ENCODE results near the gene SDHD.
"Not testable (repeated sequence)": the region's sequence is repeated elsewhere in the genome, so short reads cannot be mapped to it uniquely, and the experiment has no call there.

SDHD gene

DNA sequence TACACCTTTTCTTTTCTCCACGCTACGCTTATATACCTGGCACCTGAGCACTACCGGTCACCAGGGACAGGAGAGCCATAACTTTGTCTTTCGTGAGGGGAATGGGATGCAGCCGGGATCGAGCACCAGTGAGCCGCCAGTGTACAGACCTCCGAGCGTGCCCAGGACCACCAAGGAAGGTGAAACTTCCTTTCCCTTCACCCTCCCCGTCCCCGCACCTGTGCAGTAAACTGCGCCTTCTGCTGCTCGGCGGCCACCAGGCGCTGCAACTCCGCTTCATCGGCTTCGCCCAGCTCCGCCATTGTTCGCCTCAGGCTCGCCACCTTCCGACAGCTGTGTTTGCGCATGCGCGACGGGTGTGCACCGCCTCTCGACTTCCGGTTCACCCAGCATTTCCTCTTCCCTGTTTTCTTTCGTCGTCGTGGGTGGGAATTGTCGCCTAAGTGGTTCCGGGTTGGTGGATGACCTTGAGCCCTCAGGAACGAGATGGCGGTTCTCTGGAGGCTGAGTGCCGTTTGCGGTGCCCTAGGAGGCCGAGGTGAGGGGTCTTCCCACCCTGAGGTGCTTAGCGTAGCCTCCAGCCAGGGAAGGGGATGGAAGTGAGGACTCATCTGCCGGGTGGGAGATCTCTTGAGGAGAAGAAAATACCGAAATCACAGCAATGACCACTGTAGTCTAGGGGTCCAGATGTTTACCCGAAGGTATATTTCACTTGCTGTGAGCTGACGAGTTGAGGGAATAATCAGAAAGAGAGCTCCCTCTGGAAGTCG lies at the start of gene SDHD, which contains the start of gene TIMM8B:
TSS of gene SDHD (plus strand) at position 452 of the 770 bp plus-strand sequence. CDS start at position 487, 35 bp downstream.
TSS of gene TIMM8B (minus strand) at position 335 of the 770 bp plus-strand sequence. CDS start at position 302, 33 bp downstream.
- peak; percentile 86 to 94 for DNase-seq (ENCODE audit: extremely low read depth in 1 of 2, low read depth in 1 of 2)

DNA sequence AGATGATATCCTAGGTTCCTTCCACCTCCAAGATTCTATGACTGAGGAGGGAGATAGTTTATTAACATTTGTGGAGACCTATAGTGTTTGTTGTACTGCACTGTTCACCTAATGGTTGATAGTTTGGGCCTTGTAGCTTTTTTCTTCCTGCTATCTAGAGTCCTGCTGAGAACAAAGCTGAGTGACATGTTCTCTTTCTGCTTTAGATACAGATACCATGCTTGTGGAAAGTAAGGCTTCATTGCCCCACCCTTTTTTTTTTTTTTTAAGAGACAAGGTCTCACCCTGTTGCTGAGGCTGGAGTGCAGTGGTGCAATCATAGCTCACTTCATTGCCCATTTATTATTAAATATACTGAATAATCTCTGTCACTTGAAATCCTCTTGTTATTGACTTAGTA lies 49.1 kb upstream of the SDHD start:
- DNase-seq (ENCODE audit: extremely low read depth in 1 of 2, low read depth in 1 of 2): no peak

DNA sequence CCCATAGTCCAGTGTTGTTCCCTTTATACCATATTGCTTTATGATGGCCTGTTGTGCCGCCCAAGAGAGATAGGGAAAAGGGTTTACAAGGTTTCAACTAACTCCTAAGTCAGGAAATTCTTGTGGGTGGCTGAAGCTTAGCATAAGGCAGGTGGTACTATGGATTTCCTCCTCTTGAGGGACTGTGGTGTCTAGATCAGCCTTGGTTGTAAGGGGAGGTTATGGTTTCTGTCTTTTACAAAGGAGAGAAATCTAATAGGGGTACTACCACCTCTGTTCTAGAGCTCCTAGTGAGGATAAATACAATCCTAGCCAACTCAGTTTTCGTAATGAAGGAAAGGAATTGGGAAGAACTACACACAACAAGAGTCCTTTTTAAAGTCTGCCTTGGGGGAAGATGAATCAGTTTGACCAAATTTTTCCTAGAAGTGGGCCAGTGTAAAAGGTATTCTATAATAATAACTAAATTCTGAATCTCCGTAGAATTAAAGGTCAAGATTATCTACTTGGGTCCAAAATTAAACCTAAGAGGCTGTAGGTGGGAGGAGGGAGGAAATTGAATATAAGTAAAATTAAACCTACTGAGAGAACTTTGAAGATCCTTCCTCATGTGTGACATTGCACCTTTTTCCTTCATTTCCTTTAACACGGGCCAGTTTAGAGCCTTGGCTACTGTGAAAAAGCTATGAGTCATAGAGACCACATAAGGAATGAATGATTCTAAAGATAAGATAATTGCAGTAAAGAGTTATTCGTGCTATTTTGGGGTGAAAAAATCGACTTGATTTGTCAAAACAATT lies 44.3 kb upstream of the SDHD start:
- no peak for DNase-seq (ENCODE audit: extremely low read depth in 1 of 2, low read depth in 1 of 2)

DNA sequence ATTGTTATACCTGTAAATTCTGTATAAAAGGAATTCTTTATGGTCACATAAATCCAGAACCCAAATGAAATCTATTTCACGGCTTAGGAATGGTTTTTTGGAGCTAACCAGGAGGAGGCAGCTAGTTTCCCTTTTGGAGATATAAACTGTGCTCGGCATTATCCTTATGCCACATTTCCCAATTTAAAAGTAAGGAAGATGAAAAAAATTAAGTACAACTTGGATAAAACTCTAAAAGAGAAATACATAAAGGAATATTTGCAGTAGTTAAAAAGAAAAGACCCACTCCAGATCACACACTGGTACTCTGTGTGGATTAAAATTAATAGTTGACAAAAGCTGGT lies 43.7 kb upstream of the SDHD start:
- DNase-seq (ENCODE audit: extremely low read depth in 1 of 2, low read depth in 1 of 2): no peak

DNA sequence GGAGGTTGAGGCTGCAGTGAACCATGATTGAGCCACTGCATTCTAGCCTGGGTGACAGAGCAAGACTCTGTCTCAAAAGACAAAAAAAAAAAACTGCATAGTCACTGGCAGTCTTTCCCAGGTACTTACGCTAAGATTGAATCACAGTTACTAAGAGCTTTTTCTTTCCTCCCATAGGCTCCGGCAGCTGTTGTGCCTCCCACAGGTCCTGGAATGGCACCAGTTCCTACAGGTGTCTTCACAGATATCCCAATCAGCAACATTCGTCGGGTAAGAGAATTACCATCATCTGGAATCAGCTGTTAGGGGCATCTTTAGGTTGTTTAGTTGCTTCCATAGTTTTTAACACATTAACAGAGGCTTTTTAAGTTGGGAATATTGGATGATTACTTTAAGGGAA lies 41.7 kb upstream of the SDHD start:
- no peak for DNase-seq (ENCODE audit: extremely low read depth in 1 of 2, low read depth in 1 of 2)

DNA sequence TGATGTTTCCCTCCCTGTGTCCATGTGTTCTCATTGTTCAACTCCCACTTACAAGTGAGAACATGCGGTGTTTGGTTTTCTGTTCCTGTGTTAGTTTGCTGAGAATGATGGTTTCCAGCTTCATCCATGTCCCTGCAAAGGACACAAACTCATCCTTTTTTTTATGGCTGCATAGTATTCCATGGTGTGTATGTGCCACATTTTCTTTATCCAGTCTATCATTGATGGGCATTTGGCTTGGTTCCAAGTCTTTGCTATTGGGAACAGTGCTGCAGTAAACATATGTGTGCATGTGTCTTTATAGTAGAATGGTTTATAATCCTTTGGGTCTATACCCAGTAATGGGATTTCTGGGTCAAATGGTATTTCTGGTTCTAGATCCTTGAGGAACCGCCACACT lies 40.0 kb upstream of the SDHD start:
- not testable (repeated sequence) for DNase-seq (ENCODE audit: extremely low read depth in 1 of 2, low read depth in 1 of 2)

DNA sequence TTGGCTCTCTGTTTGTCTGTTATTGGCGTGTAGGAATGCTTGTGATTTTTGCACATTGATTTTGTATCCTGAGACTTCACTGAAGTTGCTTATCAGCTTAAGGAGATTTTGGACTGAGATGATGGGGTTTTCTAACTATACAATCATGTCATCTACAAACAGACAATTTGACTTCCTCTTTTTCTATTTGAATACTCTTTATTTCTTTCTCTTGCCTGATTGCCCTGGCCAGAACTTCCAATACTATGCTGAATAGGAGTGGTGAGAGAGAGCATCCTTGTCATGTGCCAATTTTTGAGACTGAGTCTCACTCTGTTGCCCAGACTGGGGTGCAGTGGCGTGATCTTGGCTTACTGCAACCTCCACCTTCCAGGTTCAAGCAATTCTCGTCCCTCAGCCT lies 38.4 kb upstream of the SDHD start:
- not testable (repeated sequence) for DNase-seq (ENCODE audit: extremely low read depth in 1 of 2, low read depth in 1 of 2)

DNA sequence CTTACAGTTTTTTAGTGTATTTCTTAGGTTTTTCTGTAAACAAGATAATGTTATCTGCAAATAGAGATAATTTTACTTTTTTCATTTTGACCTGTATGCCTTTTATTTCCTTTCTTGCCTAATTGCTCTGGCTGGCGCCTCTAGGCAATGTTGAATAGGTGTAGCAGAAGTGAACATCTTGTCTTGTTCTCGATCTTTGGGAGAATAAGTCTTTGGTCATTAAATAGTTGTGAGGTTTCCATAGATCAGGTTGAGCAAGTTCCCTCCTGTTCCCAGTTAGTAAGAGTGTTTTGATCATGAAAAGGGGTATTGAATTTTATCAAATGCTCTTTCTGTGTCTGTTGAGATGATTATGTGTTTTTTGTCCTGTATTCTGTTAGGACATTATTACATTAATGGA lies 36.9 kb upstream of the SDHD start:
- no peak for DNase-seq (ENCODE audit: extremely low read depth in 1 of 2, low read depth in 1 of 2)

GRCh38 chr11:112050721-112051120 lies 36.0 kb upstream of the SDHD start:
- no peak for DNase-seq (ENCODE audit: extremely low read depth in 1 of 2, low read depth in 1 of 2)

DNA sequence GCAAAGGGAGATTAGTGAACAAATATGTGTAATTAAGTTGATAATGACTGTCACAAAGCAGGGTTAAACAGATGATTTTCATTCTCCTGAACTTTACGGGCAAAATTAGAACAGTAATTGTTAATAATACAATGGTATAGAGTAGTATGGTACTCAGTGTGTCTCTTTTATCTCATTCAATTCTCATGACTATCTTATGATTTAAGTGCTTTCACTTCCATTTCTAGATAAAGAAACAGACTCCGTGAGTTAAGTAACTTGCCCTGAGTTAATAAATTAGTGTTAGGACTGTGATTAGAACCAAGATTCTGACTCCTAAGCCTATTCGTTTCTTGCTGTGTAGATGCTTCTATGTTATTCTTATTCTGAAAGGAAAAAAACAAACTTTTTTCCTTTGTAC lies 34.9 kb upstream of the SDHD start:
- no peak for DNase-seq (ENCODE audit: extremely low read depth in 1 of 2, low read depth in 1 of 2)

DNA sequence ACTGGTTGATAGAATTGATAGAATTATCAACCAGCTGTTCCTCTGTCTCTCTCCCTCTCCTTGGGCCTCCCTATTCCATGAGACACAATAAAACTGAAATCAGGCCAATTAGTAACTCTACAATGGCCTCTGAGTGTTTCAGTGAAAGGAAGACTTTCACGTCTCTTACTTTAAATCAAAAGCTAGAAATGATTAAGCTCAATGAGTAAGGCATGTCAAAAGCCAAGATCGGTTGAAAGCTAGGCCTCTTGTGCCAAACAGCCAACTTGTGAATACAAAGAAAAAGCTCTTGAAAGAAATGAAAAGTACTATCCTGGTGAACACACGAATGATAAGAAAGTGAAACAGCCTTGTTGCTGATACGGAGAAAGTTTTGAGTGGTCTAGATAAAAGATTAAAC lies 29.5 kb upstream of the SDHD start:
- DNase-seq (ENCODE audit: extremely low read depth in 1 of 2, low read depth in 1 of 2): no peak

GRCh38 chr11:112058103-112058502 lies 28.6 kb upstream of the SDHD start:
- no peak for DNase-seq (ENCODE audit: extremely low read depth in 1 of 2, low read depth in 1 of 2)

DNA sequence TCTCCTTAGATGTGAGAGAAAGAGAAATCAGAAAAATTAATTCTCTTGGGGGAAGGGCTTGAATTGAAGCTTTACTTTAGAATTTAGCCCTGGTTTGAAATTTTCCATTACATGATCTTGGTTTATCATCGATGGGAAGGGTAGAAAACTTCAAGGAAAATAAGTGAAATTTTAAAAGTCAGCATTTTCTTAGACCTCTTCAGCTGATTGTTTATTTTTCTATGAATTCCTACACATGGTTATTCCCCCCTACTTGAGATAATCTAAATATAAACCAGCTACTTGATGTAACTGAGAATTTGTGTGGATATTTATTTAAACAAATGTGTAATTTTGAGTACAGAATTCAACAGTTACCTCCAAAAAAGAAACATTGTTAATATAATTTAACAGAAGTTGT lies 23.8 kb upstream of the SDHD start:
- no peak for DNase-seq (ENCODE audit: extremely low read depth in 1 of 2, low read depth in 1 of 2)

- DNase-seq (ENCODE audit: extremely low read depth in 1 of 2, low read depth in 1 of 2): peak; percentile 49 to 64
Observed at GRCh38 chr11:112073941-112074811, 12.5 kb upstream of the SDHD start, which contains the start of the genes NKAPD1 and PIH1D2. NKAPD1 (plus strand) TSS chr11:112074299; CDS start chr11:112075575, 1,276 bp downstream. PIH1D2 (minus strand) TSS chr11:112074017; CDS start chr11:112073174, 843 bp downstream.

- DNase-seq (ENCODE audit: extremely low read depth in 1 of 2, low read depth in 1 of 2): no peak
Observed at GRCh38 chr11:112082729-112083128, 3.9 kb upstream of the SDHD start.

DNA sequence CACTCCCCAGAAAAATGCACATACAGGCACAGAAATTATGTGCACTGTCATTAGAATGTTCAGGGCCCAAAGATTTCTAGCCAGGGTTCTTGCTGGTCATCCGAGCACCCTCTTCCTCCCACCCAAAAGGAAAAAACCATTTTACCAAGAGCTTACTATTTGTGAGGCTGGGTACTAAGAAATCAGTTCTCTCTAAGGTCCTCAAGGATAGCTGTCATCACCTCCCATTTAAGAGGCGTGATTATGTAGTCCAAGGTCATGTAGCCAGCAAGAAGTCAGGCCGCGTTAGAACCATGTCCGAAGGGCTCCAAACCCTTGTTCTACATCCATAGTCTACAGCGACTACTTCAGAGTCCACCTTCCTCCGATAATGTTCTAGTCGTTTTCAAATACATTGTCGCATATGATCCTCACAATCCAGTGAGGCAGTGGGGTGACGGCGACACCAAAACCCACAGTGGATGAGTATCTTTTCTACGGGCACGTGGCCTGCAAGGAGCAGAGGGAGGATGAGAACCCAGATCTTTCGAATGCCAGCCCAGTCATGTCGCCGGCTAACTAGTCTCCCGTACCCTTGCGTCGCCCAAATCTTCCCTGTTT lies 751 bp upstream of the SDHD start:
- DNase-seq (ENCODE audit: extremely low read depth in 1 of 2, low read depth in 1 of 2): peak in 1 of 2 donors; percentile 22

DNA sequence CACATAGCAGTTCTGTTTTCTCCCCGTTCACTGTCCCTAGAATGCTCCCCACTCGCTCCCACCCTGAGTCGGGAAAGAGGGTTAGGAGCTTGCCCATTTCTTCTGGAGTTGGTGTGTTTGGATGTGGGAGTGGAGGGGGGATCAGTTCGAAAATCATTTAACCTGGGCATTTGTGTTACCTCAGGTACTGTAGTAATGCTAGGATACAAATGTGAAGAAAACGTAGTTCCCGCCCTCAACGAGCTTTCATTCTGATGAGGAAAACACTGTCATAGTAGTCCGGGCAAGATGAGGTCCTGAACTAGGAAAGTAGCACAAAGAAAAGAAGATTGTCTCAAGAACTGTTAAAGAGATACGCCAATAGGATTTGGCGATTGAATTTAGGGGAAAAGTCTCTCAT lies 539 bp downstream of the SDHD start:
- DNase-seq (ENCODE audit: extremely low read depth in 1 of 2, low read depth in 1 of 2): no peak

DNA sequence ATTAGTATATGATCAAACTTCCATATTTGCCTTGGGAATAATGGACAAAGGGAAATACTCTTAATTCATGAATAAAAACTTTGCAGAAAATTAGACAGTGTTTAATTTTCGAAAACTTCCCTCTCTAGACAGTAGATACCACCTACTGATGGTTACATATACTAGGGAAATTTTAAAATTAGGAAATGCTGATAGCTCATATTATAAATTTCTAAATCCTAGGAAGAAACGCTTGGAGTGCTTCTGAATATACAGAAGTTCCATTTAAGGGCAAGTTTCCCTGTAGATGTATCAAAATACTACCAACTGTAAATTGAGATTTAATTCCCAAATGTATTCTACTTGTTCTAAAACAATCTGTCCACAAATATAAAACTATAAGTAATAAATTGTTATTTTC lies 8.6 kb downstream of the SDHD start:
- not testable (repeated sequence) for DNase-seq (ENCODE audit: extremely low read depth in 1 of 2, low read depth in 1 of 2)

DNA sequence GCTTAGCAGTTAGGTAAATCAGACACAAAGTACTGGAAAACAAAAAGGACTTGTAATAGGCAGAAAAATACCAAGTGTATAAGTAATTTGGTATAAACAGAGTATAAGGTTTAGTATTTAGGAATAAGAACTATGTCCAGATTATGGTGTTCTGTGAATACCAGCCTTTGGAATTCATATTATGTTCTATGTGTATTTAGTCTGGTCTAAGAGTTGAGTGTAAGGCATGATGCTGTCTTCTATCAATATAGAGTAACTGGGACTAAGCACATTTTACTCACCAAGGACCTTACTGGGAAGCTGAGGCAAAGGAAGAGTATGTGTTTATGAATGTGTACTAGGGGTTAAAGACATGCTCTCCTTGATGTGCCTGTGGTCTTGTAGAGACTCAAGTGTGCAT lies 9.5 kb downstream of the SDHD start:
- DNase-seq (ENCODE audit: extremely low read depth in 1 of 2, low read depth in 1 of 2): no peak

DNA sequence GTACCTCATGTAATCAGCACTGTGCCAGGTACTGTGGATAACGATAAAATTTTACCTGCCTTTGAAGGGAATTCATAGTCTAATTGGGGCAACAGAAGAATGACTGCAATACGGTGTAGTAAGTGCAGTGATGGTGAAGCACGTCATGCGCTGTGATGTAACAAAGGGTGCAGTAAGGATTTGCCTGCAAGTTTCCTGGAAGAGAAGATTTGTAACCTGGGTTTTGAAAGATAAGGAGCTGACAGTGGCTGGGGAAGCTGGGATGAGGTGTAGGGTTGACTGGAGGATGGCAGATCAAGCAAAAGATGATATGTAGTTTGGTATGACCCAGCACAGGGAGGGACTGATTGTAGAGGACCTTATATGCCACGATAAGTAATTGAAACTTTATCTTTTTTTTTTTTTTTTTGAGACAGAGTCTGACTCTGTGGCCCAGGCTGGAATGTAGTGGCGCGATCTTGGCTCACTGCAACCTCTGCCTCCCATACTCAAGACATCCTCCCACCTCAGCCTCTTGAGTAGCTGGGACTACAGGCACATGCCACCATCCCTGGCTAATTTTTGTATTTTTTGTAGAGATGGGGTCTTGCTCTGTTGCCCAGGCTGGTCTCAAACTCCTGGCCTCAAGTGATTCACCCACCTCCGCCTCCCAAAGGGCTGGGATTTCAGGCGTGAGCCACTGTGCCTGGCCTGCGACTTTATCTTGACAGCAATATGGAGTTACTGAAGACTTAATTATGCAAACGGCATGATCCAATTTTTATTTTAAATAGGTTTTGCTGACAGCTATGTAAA lies 11.3 kb downstream of the SDHD start:
- no peak for DNase-seq (ENCODE audit: extremely low read depth in 1 of 2, low read depth in 1 of 2)
